Iris pigment epithelial cell (primary cell): ENCODE measurements around the gene TRMT2A.
A peak's percentile ranks its signal among the peaks of the same experiment; 100 is the strongest.
"Not testable (repeated sequence)": the region's sequence is repeated elsewhere in the genome, so short reads cannot be mapped to it uniquely, and the experiment has no call there.

Experiments used
- DNase-seq: peaks from one replicate; pipeline ENCODE4 v3.0.0-alpha.2; 2011; ENCODE audit warnings: low read depth

Gene TRMT2A

GRCh38 chr22:20116951-20117632, at the start of gene TRMT2A:
TSS of gene TRMT2A (minus strand) at chr22:20117226. CDS start at chr22:20116906, 320 bp downstream.
- peak; percentile 99 for DNase-seq

GRCh38 chr22:20166703-20167102, 49.7 kb upstream of the TRMT2A start:
- no peak for DNase-seq

- DNase-seq: no peak
These were observed 48.9 kb upstream of the TRMT2A start for GRCh38 chr22:20165913-20166312.

GRCh38 chr22:20165421-20165820, 48.4 kb upstream of the TRMT2A start:
- DNase-seq: no peak

GRCh38 chr22:20164863-20165262, 47.8 kb upstream of the TRMT2A start:
- no peak for DNase-seq

GRCh38 chr22:20160041-20160440, 43.0 kb upstream of the TRMT2A start:
- DNase-seq: no peak

GRCh38 chr22:20159531-20159930, 42.5 kb upstream of the TRMT2A start:
- not testable (repeated sequence) for DNase-seq

- DNase-seq: no peak
These were observed 42.0 kb upstream of the TRMT2A start for GRCh38 chr22:20159076-20159475.

GRCh38 chr22:20158391-20159036, 41.5 kb upstream of the TRMT2A start:
- no peak for DNase-seq

GRCh38 chr22:20157430-20158183, 40.6 kb upstream of the TRMT2A start:
- DNase-seq: no peak

- DNase-seq: peak; percentile 72
These were observed 39.8 kb upstream of the TRMT2A start for GRCh38 chr22:20156611-20157429.

- DNase-seq: no peak
These were observed 39.0 kb upstream of the TRMT2A start for GRCh38 chr22:20156042-20156389.

GRCh38 chr22:20155330-20156041, 38.5 kb upstream of the TRMT2A start:
- peak; percentile 70 for DNase-seq

GRCh38 chr22:20154602-20155187, 37.7 kb upstream of the TRMT2A start:
- DNase-seq: no peak

- no peak for DNase-seq
These were observed 36.9 kb upstream of the TRMT2A start for GRCh38 chr22:20153945-20154344.

- DNase-seq: no peak
These were observed 35.5 kb upstream of the TRMT2A start for GRCh38 chr22:20152464-20152890.

GRCh38 chr22:20151276-20151588, 34.2 kb upstream of the TRMT2A start:
- DNase-seq: no peak

GRCh38 chr22:20150381-20151275, 33.6 kb upstream of the TRMT2A start, which contains the start of gene CCDC188:
TSS of gene CCDC188 (minus strand) at chr22:20151055. CDS start at chr22:20150986, 69 bp downstream.
- DNase-seq: no peak

GRCh38 chr22:20149257-20150250, 32.5 kb upstream of the TRMT2A start:
- DNase-seq: no peak
